Gastrocnemius medialis (tissue), 4 donors: ENCODE results near the gene VMP1. TPM values are rescaled to one million over a fixed set of nuclear protein-coding genes. Genes with fewer than 3 reads are reported as not detected.

Experiments
- ATAC-seq, 2 donors: fragments of 150-250 bp; one replicate each; pipeline ENCODE4 v1.9.1; 2016
- DNase-seq, 2 donors: peaks; one replicate each; pipeline ENCODE4 v3.0.0-alpha.2; 2019
- H3K27ac ChIP-seq, 4 donors: fragments of 200-600 bp; sonication (generic); 1 replicate in 1 of 4; 2 replicates in 3 of 4; pipeline ENCODE4 v1.5.1; 2016 to 2018; ENCODE audit warnings: mild to moderate bottlenecking in 2 of 4, moderate library complexity in 1 of 4
- H3K27me3 ChIP-seq, 3 donors: fragments of 200-600 bp; sonication (generic) in 2 of 3; 1 replicate in 1 of 3; 2 replicates in 2 of 3; pipeline versions ENCODE4 v1.5.1 to v1.6.0; 2016 to 2019; ENCODE audit warnings: mild to moderate bottlenecking in 1 of 3, moderate library complexity in 1 of 3
- H3K36me3 ChIP-seq, 2 donors: fragments of 200-600 bp; sonication (generic) in 1 of 2; one replicate each; pipeline ENCODE4 v1.5.1; 2017 to 2018
- H3K4me1 ChIP-seq, 2 donors: fragments of 200-600 bp; sonication (generic) in 1 of 2; one replicate each; pipeline ENCODE4 v1.5.1; 2016 to 2017; ENCODE audit warnings: mild to moderate bottlenecking in 2 of 2
- H3K4me3 ChIP-seq, 4 donors: fragments of 200-600 bp; sonication (generic) in 3 of 4; 1 replicate in 1 of 4; 2 replicates in 3 of 4; pipeline ENCODE4 v1.5.1; 2016 to 2019; ENCODE audit warnings: mild to moderate bottlenecking in 2 of 4
- H3K9me3 ChIP-seq, 3 donors: fragments of 200-600 bp; sonication (generic) in 2 of 3; 1 replicate in 1 of 3; 2 replicates in 2 of 3; pipeline ENCODE4 v1.5.1; 2016 to 2019
- POLR2A ChIP-seq, 2 donors: fragments of 450-650 bp; IDR thresholded peaks; one replicate each; pipeline ENCODE4 v1.6.1; 2017; ENCODE audit warnings: antibody characterized with exemption in 2 of 2, mild to moderate bottlenecking in 2 of 2, moderate library complexity in 2 of 2
- in situ Hi-C, 4 donors: fragments of 200-750 bp; cut with MboI; loops; one replicate each; pipeline versions ENCODE4 v1.15.0 to v1.8.0; 2017; ENCODE audit warnings: low sequenced_read_pairs in 4 of 4
- intact Hi-C: fragments of 100-400 bp; cut with DNase I; formaldehyde crosslinking; loops from one replicate; pipeline ENCODE4 v1.15.1; 2023; ENCODE audit warnings: low total_unique reads
- total RNA-seq, 4 donors: library from RNA; depleted of rRNA; stranded (reverse); fragments of >200 nt; gene quantifications; one replicate each; pipeline versions ENCODE4 v1.1.0 to v1.2.3, GENCODE V29; 2016
- TF ChIP-seq, protein P1 (sequence below), 5 experiments: fragments of 450-650 bp in 3 of 5; fragments of 200-600 bp in 2 of 5; sonication (generic) in 2 of 5; IDR thresholded peaks in 4 of 5; conservative IDR thresholded peaks in 1 of 5; 1 replicate in 4 of 5; 2 replicates in 1 of 5; pipeline ENCODE4 v1.5.1; 2016 to 2019; ENCODE audit warnings: antibody characterized with exemption in 5 of 5, mild to moderate bottlenecking in 3 of 5, moderate library complexity in 3 of 5

Gene VMP1
- total RNA-seq, 4 donors from 2014 or later, result 39.2 to 55.0 (median 48.4) TPM

DNA sequence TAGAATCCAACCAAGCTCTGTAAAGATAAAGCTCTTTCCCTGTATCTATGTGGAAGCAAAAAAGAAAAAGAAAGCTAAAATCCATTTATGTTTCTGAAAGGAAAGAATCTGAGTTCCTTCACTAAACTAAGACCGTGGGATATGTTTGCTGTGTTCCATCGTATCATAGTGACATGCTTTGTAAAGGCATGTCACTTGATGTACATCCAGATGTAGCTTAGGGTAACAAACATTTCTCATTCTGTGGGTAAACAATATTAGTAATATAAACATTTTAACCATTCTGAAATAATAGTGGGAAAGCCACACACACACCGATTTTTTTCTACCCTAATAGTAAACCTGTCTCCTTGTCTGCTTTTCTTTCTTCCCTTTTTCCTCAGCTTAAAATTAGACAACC lies 107.2 kb downstream of the VMP1 start:
- peaks cover 2 to 21% of the 10 kb centered on the region in 2 donors for H3K36me3 ChIP-seq
- DNase-seq, result no peak
- ATAC-seq, result peak in 1 of 2 donors; percentile 90
- peak in 1 of 2 donors; percentile 23 for TF ChIP-seq POLR2A (IDR thresholded peaks at IDR 0.05)
- TF ChIP-seq, protein P1, sequence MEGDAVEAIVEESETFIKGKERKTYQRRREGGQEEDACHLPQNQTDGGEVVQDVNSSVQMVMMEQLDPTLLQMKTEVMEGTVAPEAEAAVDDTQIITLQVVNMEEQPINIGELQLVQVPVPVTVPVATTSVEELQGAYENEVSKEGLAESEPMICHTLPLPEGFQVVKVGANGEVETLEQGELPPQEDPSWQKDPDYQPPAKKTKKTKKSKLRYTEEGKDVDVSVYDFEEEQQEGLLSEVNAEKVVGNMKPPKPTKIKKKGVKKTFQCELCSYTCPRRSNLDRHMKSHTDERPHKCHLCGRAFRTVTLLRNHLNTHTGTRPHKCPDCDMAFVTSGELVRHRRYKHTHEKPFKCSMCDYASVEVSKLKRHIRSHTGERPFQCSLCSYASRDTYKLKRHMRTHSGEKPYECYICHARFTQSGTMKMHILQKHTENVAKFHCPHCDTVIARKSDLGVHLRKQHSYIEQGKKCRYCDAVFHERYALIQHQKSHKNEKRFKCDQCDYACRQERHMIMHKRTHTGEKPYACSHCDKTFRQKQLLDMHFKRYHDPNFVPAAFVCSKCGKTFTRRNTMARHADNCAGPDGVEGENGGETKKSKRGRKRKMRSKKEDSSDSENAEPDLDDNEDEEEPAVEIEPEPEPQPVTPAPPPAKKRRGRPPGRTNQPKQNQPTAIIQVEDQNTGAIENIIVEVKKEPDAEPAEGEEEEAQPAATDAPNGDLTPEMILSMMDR (IDR thresholded peaks at IDR 0.05 in 4 of 5, conservative IDR thresholded peaks at IDR 0.05 in 1 of 5), result no peak
- in situ Hi-C loops, result no loop called here
- H3K4me3 ChIP-seq, result no peak overlapping the region
- H3K4me1 ChIP-seq, result peaks cover 4 to 14% of the 10 kb centered on the region in 2 donors
- H3K9me3 ChIP-seq, result no peaks in the 10 kb centered on the region
- H3K27me3 ChIP-seq, result no peaks in the 10 kb centered on the region
- H3K27ac ChIP-seq, result peak overlapping the region in 3 of 4 donors; percentile 4 to 81 (median 69)
- intact Hi-C loops, result no loop called here

DNA sequence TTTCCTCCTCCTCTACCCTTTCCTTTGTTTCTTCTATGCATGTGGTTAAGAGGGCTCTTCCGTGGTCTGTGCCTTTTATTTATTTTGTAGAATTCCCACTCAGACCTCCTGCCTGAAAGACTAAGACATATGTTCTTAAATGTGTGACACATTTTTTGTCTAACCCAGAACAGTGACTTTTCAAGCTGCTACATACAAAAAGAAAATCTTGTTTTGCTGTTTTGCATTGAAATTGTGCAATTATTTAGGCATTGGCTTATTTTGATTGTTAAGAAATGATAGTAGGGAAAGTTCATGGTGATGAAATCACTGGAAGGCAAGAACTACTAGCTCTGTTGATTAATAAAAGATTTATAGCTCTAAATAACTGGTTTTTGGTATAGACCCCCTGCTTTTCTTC lies 108.5 kb downstream of the VMP1 start:
- DNase-seq (no peak), ATAC-seq (no peak)
- H3K9me3 ChIP-seq, result no peaks in the 10 kb centered on the region
- intact Hi-C loops (no loop called here), in situ Hi-C loops (no loop called here)
- H3K36me3 ChIP-seq, result peaks cover 2 to 15% of the 10 kb centered on the region in 2 donors
- peaks cover 4 to 14% of the 10 kb centered on the region in 2 donors for H3K4me1 ChIP-seq
- H3K27me3 ChIP-seq, result no peaks in the 10 kb centered on the region
- no peak for TF ChIP-seq POLR2A (IDR thresholded peaks at IDR 0.05)
- TF ChIP-seq, protein P1 (IDR thresholded peaks at IDR 0.05 in 4 of 5, conservative IDR thresholded peaks at IDR 0.05 in 1 of 5), result no peak
- no peak overlapping the region for H3K4me3 ChIP-seq
- H3K27ac ChIP-seq, result peak overlapping the region in 2 of 4 donors; percentile 0 to 81

DNA sequence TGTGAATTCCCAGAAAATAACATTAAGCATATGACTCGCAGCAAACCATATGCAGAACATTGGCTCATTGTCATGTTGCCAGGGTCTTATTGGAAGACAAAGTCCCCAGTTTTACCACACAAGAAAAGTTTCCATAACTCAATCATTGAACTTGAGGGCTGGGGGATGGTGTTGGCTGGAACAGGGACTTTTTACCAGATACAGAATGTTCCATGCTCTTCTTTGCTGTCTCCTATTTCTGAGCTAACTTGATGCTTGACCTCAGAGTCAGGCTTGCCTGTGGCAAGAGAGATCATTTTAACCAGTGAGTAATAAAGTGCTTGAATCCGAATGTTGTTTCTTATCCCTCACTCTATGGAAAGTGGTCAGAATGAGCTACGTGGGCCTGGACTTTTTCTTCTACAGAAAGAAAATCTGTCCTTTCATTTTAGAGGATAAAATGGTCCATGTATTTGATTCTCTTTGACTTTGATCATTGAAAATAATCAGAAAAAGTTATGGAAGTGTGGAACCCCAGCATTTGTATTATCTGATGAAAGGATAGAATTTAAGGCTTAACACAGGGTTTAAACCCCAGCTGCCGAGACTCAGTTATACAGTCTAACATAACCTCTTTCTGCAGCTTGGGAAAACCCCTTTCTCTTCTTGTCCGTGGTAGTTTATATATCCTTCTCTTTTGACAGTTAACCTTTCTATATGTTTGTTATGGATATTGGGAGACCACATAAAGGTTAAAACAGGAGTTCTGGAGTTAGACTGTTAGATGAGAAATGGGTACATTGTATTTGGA lies 118.3 kb downstream of the VMP1 start:
- peak; percentile 96 to 98 for ATAC-seq
- Histone ChIP-seq H3K4me1 (peaks cover 17 to 53% of the 10 kb centered on the region in 2 donors), H3K27ac (peak overlapping the region; percentile 74 to 91 (median 80)), H3K27me3 (no peaks in the 10 kb centered on the region), H3K4me3 (no peak overlapping the region), H3K9me3 (no peaks in the 10 kb centered on the region), H3K36me3 (peaks cover 0 to 4% of the 10 kb centered on the region in 2 donors)
- intact Hi-C loops, result no loop called here
- peak; percentile 61 to 68 for DNase-seq
- in situ Hi-C loops, result no loop called here
- TF ChIP-seq, protein P1 (IDR thresholded peaks at IDR 0.05 in 4 of 5, conservative IDR thresholded peaks at IDR 0.05 in 1 of 5), result no peak
- peak in 1 of 2 donors; percentile 65 for TF ChIP-seq POLR2A (IDR thresholded peaks at IDR 0.05)

DNA sequence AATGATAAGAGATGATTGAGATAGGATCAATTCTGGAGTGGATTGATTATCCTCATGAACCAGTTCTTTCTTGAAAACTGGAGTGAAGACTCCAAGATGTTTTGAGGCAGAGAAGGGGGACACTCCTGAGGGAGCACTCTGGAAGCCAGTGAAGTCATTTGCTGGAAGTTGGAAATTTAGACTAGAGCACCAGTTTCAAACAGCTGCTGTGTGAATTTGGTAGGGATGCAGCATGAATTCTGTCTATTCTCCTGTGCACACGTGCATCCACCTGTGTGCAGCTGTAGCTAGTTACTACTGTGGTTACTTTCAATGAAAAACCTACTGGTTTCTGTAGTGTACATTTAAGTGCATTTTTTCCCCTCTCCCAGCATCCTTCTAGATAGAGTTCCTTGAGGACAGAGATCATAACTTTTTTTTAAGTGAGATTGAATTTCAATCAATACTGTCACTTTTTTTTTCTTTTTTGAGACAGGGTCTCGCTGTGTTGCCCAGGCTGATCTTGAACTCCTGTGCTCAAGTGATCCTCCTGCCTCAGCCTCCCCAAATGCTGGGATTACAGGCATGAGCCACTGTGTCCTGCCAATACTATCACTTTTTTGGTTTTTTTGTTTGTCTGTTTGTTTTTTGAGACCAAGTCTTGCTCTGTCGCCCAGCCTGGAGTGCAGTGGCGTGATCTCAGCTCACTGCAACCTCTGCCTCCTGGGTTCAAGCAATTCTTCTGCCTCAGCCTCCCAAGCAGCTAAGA lies 119.4 kb downstream of the VMP1 start:
- no peak overlapping the region for H3K4me3 ChIP-seq
- in situ Hi-C loops, result no loop called here
- no peak for TF ChIP-seq POLR2A (IDR thresholded peaks at IDR 0.05)
- TF ChIP-seq, protein P1 (IDR thresholded peaks at IDR 0.05 in 4 of 5, conservative IDR thresholded peaks at IDR 0.05 in 1 of 5), result no peak
- H3K4me1 ChIP-seq, result peaks cover 17 to 53% of the 10 kb centered on the region in 2 donors
- ATAC-seq (no peak), DNase-seq (no peak)
- peak overlapping the region in 3 of 4 donors; percentile 76 to 91 (median 84) for H3K27ac ChIP-seq
- intact Hi-C loops, result no loop called here
- H3K27me3 ChIP-seq, result no peaks in the 10 kb centered on the region
- no peaks in the 10 kb centered on the region for H3K9me3 ChIP-seq
- peaks cover 0 to 4% of the 10 kb centered on the region in 2 donors for H3K36me3 ChIP-seq
